Stimulated activated CD4-positive, alpha-beta T cell treated with anti-CD3 and anti-CD28 coated beads, Interleukin-12 subunit alpha, Interleukin-12 subunit beta, amount 100 ng/mL, for 48 hours (primary cell): ENCODE results near the gene SPAG17.

Experiments
- DNase-seq, 3 donors: peaks; one replicate each; pipeline ENCODE4 v3.0.0-alpha.2; 2020; ENCODE audit warnings: low read depth in 2 of 3, low spot score in 1 of 3

SPAG17 gene

GRCh38 chr1:118081387-118081786, 103.6 kb downstream of the SPAG17 start:
- no peak for DNase-seq

GRCh38 chr1:118077331-118078045, 107.5 kb downstream of the SPAG17 start:
- no peak for DNase-seq

GRCh38 chr1:118075116-118075515, 109.9 kb downstream of the SPAG17 start:
- DNase-seq, result no peak

DNA sequence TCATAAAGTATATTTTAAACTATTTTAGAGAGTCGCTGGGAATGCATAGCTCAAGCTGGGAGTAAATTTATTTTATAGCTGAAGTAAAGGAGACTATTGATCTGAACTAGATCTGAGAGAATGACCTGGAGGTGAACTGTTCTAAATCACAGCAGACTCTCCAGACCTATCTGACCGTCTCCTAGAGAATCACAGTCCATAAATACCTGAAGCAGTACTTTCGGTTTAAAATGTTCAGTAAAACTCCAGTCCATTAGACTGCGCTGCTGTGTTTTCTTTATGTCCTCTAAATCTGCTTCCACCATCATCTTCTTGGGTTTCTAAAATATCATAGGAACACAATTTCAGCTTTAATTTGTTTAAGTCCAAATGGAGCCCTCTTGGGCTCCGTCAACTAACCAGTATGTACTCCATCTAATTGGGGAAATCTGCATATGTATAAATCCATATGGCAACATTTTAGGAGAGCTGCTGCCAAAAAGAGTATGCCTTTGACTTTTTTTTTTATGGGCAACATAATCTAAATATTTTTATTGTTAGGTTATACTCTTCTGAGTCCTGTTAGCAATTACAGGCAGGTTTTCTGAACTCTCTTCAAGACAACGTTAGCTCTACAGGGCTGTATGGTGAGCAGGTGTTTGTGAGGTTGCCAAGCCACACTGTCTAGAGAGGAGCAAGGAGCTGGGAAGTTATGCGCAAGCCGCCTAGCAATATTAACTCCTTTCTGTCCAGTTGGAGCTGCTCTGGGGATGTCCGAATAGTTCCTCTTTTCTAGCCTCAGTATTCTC, 111.2 kb downstream of the SPAG17 start:
- no peak for DNase-seq

DNA sequence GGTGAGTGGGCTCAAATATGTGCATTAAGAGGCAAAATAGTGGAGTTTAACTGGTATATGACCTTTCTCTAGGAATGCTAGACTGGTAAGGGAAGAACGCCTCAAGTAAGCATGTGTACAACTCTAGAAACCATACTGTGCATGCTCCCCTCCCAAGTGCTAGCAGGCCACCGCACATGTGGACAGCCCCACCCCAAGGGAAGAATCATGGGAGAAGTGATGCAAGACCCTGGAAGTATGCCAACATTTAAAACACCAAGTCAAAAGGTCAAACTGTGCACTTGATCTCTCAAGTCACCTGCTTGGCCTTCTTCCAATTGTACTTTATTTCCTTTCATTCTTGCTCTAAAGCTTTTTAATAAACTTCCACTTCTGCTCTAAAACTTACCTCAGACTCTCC, 135.0 kb downstream of the SPAG17 start:
- DNase-seq, result no peak

DNA sequence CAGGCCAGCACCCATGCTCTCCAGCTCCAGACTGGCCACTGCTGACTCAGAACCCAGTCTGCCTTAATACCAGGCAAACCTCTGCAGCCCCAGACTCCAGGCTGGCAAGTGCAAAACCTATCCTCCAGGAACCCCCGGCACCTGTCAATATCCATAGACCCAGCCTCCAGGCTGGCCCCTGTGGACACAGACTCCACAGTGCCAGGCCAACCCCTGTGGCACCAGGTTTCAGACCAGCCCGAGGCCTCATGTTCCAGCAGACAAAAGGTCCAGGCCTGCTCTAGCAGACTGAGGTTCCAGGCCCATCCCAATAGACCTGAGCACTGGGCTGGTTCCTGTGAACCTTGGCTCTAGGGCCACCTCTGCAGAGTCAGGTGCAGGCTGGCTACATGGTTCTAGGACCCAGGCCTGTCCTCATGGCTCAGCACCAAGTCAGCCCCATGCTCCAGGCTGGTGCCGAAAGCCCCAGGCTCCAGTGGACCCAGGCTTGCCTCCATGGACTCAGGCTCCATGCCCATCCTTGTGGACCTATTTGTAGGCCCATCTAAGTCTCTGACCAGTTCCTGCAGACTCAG, 137.3 kb downstream of the SPAG17 start:
- DNase-seq, result no peak

- no peak for DNase-seq
These were observed 137.9 kb downstream of the SPAG17 start for GRCh38 chr1:118047006-118047649.

GRCh38 chr1:118043624-118044023, 141.4 kb downstream of the SPAG17 start:
- DNase-seq, result no peak

GRCh38 chr1:118042501-118042900, 142.5 kb downstream of the SPAG17 start:
- DNase-seq, result no peak

- no peak for DNase-seq
These were observed 145.9 kb downstream of the SPAG17 start for GRCh38 chr1:118039170-118039569.

DNA sequence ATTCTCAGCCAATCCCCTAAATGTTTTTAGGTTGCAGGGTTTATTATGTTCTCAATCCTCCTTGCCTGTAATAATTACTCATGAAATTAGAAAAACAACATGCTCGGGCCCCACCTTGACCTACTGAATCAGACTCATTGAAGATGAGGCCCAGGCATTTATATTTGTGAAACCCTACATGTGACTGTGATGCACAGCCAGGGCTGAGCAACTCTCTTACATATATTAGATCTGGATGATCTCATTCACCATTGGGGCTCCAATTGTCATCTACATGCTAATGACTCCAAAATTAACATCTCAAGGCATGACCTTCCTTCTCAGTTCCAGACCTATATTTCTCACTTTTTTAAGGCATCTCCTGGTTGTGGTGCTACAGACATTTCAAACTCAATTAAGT, 152.1 kb downstream of the SPAG17 start:
- no peak for DNase-seq

DNA sequence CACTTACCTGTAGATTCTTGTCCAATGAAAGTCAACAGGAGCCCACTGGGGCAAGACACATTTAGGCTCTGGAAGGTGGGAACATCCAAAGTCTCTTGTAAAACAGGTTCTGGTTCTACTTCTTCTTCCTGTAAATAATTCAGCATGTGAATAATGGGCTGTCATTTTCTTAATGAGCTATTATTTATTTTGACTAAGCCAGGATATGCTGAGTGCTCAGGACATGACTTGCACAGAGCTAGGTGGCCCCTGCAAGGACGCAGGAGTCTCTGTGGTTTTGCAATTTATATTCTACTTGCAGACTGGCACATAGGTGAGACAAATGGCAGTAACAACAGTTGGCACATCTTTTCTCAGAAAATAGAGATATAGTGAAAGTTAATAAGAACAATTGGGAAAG, 156.8 kb downstream of the SPAG17 start:
- DNase-seq, result no peak

DNA sequence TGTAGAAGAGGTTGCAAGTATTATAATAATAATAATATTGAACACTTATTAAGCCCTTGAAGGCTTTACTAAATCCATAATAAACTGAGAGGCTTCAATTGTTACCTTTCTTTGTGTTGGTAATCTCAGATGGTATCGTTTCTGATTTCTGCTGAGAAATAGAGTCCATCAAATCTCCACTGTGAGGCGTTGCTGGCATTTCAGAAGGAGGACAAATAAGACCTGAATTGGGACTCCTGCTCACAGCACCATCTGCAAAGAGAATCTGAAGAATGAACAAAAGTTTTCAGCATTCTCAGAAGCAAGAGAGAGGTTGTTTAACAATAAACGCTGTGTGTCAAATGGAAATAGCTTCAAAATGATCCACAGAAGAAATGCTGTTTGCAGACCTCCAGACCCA, 161.8 kb downstream of the SPAG17 start:
- no peak for DNase-seq

DNA sequence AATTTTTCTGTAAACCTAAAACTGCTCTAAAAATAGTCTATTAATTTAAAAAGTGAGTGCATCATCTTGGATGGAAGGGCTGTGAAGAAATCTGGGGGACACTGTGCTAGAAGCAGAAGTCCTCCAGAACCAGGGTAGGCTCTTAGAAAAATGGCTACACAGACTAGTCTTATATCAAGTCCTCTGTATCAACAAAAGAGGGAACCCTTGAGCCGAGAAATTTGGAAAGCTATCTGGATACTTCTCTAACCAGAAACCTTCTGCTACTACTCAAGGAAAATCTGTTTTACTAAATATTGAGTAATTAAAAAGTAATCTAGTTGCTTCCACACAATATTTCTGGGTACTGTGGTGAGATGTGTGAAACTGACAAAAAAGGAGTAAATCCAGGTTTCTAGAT, 163.4 kb downstream of the SPAG17 start:
- DNase-seq, result no peak

- no peak for DNase-seq
These were observed 167.0 kb downstream of the SPAG17 start for GRCh38 chr1:118018060-118018459.

- DNase-seq, result no peak
These were observed 171.1 kb downstream of the SPAG17 start for GRCh38 chr1:118013938-118014337.

GRCh38 chr1:118013336-118013735, 171.7 kb downstream of the SPAG17 start:
- no peak for DNase-seq

GRCh38 chr1:118012515-118013124, 172.4 kb downstream of the SPAG17 start:
- DNase-seq, result no peak

GRCh38 chr1:118008011-118008410, 177.0 kb downstream of the SPAG17 start:
- no peak for DNase-seq

GRCh38 chr1:118007391-118007790, 177.6 kb downstream of the SPAG17 start:
- DNase-seq, result no peak

DNA sequence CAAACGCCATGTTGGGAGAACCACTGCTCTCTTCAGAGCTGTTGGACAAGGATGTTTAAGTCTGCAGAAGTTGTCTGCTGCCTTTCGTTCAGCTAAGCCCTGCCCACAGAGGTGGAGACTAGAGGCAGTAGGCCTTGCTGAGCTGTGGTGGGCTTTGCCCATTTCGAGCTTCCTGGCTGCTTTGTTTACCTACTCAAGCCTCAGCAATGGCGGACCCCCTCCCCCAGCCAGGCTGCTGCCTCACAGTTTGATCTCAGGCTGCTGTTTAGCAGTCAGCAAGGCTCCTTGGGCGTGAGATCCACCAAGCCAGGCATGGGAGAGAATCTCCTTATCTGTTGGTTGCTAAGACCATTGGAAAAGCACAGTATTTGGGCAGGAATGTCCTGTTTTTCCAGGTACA, 180.7 kb downstream of the SPAG17 start:
- no peak for DNase-seq
